GM10266 (cell line): ENCODE results near the gene NACC2.

Experiments used
- DNase-seq: peaks from one replicate; pipeline ENCODE4 v3.0.0; 2012; ENCODE audit errors: extremely low spot score
- CTCF ChIP-seq: IDR thresholded peaks from 2 replicates; pipeline ENCODE4 v1.5.1; 2012; ENCODE audit warnings: mild to moderate bottlenecking, low read depth; ENCODE audit not compliant: control insufficient read depth, insufficient read depth; ENCODE audit errors: missing control alignments

The NACC2 gene

GRCh38 chr9:136119061-136119882 lies 24.2 kb upstream of the NACC2 start:
- no peak for TF ChIP-seq CTCF
- DNase-seq: no peak

GRCh38 chr9:136118320-136119060 lies 23.4 kb upstream of the NACC2 start, which contains the start of gene TMEM250:
Gene TMEM250 (minus strand): TSS chr9:136118875. CDS start chr9:136116900, 1,975 bp downstream.
- DNase-seq: peak; percentile 99
- peak; percentile 41 for TF ChIP-seq CTCF

- no peak for TF ChIP-seq CTCF
- DNase-seq: no peak
These were observed 22.8 kb upstream of the NACC2 start for GRCh38 chr9:136117916-136118319.

GRCh38 chr9:136117291-136117915 lies 22.3 kb upstream of the NACC2 start:
- no peak for TF ChIP-seq CTCF

GRCh38 chr9:136116360-136117098 lies 21.4 kb upstream of the NACC2 start:
- no peak for DNase-seq
- no peak for TF ChIP-seq CTCF

More at GRCh38 chr9:136117291-136117915, 22.3 kb upstream of the NACC2 start:
- DNase-seq: peak; percentile 74

GRCh38 chr9:136115641-136116359 lies 20.7 kb upstream of the NACC2 start:
- no peak for DNase-seq
- no peak for TF ChIP-seq CTCF
